ENCODE measurements around the gene MRGPRG.

Gene MRGPRG

GRCh38 chr11:3207526-3208189, 11.0 kb downstream of the MRGPRG start:
- no peak for DNase-seq (ENCODE audit: low read depth, low spot score)

- no peak for DNase-seq (ENCODE audit: low read depth, low spot score)
Observed at GRCh38 chr11:3206922-3207204, 11.8 kb downstream of the MRGPRG start.

DNA sequence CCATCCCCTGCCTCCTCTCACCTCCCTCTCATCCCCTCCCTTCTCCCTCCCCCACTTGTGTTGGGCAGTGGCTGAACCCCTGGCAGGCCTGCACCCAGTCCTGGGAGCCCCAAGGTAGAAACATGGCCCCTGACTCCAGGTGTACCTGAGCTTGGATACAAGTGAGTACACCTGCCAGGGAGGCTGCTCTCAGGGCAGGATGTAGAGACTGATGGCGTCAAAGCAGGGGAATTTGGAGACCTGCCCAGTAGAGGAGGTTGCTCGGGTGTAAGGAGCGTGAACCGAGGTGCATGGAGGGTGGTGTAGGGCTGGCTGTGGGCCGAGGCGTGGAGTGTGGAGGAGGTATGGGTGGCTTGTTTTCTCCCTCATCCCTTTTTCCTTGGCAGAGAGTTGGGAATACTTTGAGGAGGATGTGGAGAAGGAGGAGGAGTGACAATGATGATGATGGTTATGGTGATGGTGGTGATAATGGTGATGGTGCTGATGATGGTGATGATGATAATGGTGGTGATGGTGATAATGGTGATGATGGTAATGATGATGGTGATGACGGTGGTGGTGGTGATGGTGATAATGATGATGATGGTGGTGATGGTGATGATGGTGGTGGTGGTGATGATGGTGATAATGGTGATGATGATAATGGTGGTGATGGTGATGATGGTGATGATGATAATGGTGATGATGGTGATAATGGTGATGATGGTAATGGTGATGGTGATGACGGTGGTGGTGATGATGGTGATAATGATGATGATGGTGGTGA, 12.3 kb downstream of the MRGPRG start:
- DNase-seq (ENCODE audit: low read depth, low spot score): no peak

DNA sequence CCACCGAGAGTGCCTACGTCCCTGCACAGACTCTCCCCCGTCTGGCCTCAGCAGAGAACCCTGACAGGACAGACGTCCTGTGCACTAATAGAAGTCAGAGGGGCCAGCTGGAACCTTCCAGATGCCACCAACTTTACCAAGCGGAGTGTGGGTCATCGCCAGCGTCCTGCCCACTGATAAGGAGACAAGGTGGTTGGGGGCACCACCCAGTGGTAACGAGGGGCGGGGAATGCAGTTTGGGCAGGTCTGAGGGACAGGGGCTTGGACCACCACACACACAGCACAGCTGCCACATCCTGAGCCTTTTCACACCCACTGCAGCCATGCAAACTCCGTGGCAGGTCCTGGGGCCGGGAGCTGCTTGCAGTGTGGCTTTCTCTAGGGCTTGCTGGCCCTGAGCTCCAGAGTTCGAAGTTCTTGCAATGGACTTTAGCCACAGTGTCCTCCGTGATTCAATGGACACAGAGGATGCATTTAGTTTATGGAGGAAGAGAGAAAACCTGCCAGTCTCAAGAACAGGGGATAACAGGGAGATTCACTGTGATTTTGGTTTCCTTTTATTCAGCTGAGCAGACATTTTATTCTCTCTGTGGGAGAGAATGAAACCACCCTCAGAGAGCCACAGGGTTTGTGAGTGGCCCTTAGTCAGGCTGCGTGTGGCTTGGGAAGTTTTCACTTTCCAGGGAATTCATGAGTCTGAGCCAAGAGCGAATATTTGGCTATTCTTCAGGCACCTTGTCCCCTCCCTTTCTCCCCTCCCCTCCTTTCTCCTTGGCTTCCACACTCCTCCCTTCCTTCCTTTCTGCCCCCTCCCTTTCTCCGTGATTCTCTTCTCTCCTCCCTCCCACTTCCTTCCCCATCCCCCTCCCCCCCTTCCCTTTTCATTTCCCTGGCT, 13.1 kb downstream of the MRGPRG start:
- no peak for DNase-seq (ENCODE audit: low read depth, low spot score)

DNA sequence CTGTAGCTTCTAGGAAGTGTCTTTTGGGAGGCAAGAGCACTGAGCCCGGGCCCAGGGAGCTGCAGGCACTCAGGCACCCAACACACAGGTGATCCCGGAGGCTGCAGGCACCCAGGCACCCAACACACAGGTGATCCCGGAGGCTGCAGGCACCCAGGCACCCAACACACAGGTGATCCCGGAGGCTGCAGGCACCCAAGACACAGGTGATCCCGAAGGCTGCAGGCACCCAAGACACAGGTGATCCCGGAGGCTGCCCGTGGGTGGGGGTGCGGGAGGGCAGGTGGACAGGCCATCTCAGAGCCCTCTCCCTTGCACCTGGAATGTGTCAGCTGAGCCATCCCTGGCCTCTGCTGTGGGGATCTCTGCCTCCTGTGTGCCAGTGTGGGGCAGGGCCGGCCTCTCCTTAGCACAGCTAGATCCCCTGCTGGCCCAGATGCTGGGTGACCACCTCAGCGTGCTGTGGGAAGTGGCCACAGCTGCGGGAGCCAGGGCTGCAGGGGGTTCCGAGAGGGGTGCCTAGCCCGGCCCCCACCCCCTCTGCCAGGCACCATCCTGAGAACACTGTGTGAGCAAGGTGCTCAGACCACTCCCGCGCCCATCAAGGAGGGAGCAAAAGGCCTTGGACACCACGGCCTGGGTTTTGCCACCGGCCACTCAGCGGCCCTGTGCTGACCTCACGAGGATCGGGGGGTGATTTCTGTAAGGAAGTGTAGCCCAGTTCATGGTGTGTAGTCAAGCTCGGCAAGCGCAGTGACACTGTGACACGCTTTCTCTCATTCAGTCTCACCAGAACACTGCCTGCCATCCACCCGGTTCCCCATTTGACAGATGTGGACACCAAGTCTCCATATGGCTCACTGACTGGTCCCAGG, 14.2 kb downstream of the MRGPRG start:
- no peak for DNase-seq (ENCODE audit: low read depth, low spot score)

DNA sequence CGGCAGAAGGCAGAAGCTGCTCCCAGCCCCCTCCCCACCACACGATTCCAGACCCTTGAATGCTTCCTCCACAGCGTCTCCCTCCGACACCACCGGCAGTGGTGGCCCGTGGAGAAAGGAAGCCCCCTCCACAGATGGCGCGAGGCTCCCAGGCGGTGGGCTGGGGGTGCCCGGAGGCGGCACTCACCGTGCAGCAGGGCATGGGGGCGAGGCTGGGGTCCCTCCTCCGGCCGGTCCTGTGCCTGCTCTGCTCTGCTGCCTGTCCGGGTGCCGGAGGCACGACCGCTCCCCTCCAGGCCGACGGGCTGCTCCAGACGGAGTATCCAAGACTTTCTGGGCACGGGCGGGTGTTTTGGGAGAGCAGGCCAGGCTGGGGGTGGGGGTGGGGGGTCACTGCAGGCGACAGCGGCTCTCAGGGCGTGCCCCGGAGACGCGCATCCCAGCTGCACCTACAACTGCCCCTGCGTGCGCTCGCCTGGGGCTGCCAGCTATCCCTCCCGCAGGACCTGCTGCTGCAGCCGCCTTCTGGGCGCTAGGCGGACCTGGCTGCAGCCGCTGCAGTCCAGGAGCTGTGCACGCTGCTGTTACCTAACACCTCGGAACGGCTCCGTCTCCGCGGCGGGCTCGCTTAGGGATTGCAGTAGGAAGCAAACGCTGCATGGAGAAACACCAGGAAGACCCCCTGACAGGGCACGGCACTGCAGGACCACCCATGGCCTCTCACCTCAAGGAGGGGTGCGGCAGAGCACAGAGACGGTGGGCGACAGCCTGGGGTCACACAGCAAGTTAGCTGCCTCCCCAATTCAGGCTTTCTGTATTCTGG, 15.2 kb downstream of the MRGPRG start:
- no peak for DNase-seq (ENCODE audit: low read depth, low spot score)

- DNase-seq (ENCODE audit: low read depth, low spot score): no peak
Observed at GRCh38 chr11:3202759-3203158, 15.9 kb downstream of the MRGPRG start.

DNA sequence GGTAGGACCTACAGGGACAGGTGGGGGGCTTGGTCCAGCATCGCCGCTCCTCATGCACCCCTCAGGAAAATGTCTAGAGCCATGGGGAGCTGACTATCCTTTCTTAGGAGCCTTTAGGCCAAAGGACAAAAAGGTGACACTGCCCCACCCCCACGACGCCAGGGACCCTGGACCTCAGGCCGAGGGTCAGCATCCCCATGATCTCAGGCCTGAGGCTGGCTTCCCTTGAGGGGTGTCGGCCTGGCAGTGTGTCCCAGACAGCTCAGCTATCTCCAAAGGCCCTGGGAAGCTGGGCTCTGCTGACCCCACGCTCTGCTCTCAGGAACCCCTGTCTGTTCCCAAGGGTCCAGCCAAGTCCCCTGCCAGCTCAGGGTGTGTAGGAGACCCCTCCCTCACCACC, 16.3 kb downstream of the MRGPRG start:
- no peak for DNase-seq (ENCODE audit: low read depth, low spot score)

GRCh38 chr11:3201677-3202181, 16.9 kb downstream of the MRGPRG start:
- DNase-seq (ENCODE audit: low read depth, low spot score): no peak

DNA sequence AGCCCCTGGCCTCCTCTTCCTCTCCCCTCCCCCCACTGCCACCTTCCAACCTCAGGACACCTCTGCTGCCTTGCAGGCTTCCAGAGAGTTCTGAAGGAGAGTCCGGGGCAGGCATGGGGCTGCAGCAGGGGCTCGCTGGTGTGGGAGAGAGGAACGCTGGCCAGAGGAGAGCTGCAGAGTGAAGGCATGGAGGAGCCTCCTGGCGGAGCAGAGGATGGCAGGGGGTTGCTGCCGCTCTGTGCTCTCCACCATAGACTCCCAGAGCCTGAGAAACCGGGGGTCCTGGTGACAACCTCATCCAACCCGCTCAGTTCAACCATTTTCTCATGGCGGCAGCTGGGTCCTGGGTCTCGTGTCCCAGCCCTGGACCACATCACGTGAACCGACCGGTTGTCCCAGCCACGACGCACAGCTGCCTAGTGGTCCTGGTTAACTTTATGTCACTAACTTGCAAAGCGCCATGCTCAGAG, 17.5 kb downstream of the MRGPRG start:
- no peak for DNase-seq (ENCODE audit: low read depth, low spot score)

DNA sequence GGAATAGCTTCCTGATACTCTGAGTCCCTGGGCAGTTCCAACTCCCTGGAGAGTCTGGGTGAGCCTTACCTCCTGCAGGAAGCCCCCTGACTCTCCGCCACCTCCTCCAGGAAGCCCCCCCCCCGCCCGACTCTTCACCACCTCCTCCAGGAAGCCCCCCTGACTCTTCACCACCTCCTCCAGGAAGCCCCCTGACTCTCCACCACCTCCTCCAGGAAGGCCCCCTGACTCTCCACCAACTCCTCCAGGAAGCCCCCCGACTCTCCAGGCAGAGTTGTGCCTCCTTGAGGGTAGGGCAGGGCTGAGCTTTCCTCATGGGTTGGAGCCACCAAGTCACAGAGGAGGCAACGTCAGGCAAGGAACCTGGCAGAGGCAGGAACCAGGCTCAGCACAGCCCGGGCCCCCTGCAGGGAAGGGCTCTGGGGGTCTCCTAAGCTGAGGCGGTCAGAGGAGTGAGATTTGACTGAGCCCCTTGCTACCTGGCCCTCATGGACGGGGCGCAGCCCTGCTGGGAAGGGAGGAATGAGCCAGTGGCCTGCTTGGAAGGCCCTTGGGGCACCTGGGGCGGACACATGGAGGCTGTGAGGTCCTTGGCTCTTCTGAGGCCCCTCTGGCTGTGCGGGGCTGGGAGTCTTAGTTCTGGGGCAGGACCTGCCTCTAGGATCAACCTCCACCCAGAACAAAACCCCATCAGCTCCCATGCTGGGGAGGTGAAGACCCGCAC, 18.1 kb downstream of the MRGPRG start:
- no peak for DNase-seq (ENCODE audit: low read depth, low spot score)

DNA sequence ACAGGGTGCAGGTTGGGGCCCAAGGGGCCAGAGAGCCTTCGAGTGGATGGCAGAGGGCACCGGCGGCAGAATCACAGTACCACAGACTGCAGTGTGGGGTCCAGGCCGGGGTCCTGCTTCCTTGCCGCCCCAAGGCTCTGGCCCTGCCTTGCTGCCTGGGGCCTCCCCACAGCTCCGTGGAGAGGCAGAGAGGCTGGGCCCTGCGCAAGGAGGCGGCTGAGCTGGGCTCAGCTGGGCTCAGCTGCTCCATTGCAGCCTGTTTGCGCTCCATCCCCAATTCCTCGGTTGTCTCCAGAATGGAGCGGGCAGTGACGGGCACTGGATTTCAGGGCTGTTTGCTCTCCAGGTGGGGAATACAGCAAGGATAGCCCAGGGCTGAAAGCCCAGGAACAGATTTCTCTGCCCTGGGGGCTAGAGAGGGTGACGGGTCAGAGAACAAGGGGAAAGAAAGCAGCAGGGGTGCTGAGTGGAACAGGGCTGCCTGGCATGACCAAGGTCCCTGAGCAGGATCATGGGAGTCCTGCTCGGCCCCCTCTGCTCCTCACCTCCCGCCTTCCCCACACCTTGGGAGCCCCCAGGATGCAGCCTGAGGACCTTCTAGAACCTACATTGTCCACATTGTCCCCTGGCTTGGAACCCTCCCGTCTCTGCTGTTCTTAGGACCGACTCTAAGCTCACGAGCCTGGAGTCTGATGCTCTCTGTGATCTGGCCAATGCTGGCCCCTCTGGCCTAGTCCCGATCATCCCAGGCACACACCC, 18.9 kb downstream of the MRGPRG start:
- no peak for DNase-seq (ENCODE audit: low read depth, low spot score)

- DNase-seq (ENCODE audit: low read depth, low spot score): no peak
Observed at GRCh38 chr11:3198815-3199214, 19.8 kb downstream of the MRGPRG start.

DNA sequence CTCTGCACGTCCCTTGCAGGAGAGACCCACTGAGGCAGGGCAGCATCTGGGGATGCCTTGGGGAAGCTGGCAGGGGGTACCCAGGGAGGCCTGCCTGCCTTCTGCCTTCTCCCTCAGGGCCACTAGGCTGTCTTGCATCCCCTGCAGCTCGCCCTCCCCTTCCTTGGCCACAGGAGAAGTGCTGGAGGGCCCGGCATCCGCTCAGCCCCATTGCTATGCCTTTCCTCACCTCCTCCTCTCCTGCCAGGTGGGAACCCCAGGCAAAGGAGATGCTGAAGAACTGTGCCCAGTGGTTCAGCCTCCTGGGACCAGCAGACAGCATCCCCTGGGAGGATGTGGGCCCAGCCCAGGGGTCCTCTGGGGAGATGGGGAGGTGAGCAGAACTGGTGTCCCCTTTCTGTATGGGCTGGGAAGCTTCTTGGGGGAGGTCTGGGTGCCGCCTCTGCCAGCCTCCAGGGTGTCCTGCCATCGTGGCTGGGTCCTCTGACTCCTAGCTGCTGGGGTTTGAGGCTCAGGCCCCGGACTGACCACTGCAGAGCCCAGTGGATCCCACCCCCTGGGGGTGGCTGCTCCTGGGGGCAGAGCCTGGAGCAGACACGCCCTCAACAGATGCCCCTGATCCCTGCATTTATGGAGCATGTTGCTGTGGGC, 20.6 kb downstream of the MRGPRG start:
- DNase-seq (ENCODE audit: low read depth, low spot score): no peak

GRCh38 chr11:3197044-3197695, 21.4 kb downstream of the MRGPRG start:
- no peak for DNase-seq (ENCODE audit: low read depth, low spot score)

GRCh38 chr11:3196161-3197043, 22.2 kb downstream of the MRGPRG start:
- DNase-seq (ENCODE audit: low read depth, low spot score): no peak

Data from iPS DF 19.7 (cell line).